ENCODE data around the gene KRTAP21-3.
"Not testable (repeated sequence)": the region's sequence is repeated elsewhere in the genome, so short reads cannot be mapped to it uniquely, and the experiment has no call there.

Gene KRTAP21-3

GRCh38 chr21:30718239-30718909 is at the start of gene KRTAP21-3:
Gene KRTAP21-3, minus strand, starts transcription at chr21:30718777. Its CDS starts 18 bp downstream, at chr21:30718759.
- no peak for DNase-seq

GRCh38 chr21:30760776-30761175 is 42.2 kb upstream of the KRTAP21-3 start:
- no peak for DNase-seq

- DNase-seq = no peak
These were observed 39.7 kb upstream of the KRTAP21-3 start for GRCh38 chr21:30758306-30758705.

GRCh38 chr21:30755328-30755727 is 36.8 kb upstream of the KRTAP21-3 start, which contains the start of gene KRTAP21-1:
Gene KRTAP21-1, minus strand, starts transcription at chr21:30755428. Its CDS starts 50 bp downstream, at chr21:30755378.
- DNase-seq = not testable (repeated sequence)

- no peak for DNase-seq
These were observed 28.6 kb upstream of the KRTAP21-3 start, which contains the start of gene KRTAP21-2 for GRCh38 chr21:30747159-30747558. Gene KRTAP21-2, minus strand, starts transcription at chr21:30747259. Its CDS starts 57 bp downstream, at chr21:30747202.

- no peak for DNase-seq
These were observed 21.9 kb upstream of the KRTAP21-3 start for GRCh38 chr21:30740462-30740861.

GRCh38 chr21:30733026-30733425 is 14.4 kb upstream of the KRTAP21-3 start:
- no peak for DNase-seq

GRCh38 chr21:30726726-30727125 is 8.1 kb upstream of the KRTAP21-3 start:
- no peak for DNase-seq

- no peak for DNase-seq
These were observed 824 bp upstream of the KRTAP21-3 start for GRCh38 chr21:30719401-30719800.

- no peak for DNase-seq
These were observed 1.5 kb downstream of the KRTAP21-3 start for GRCh38 chr21:30717105-30717504.

GRCh38 chr21:30714946-30715345 is 3.6 kb downstream of the KRTAP21-3 start:
- no peak for DNase-seq

GRCh38 chr21:30714456-30714855 is 4.1 kb downstream of the KRTAP21-3 start:
- no peak for DNase-seq

- DNase-seq = no peak
These were observed 4.8 kb downstream of the KRTAP21-3 start for GRCh38 chr21:30713766-30714165.

- no peak for DNase-seq
These were observed 8.1 kb downstream of the KRTAP21-3 start for GRCh38 chr21:30710499-30710898.

- DNase-seq = no peak
These were observed 11.2 kb downstream of the KRTAP21-3 start for GRCh38 chr21:30707409-30707808.

- no peak for DNase-seq
These were observed 22.6 kb downstream of the KRTAP21-3 start for GRCh38 chr21:30695956-30696355.

GRCh38 chr21:30689822-30690221 is 28.8 kb downstream of the KRTAP21-3 start:
- no peak for DNase-seq

- no peak for DNase-seq
These were observed 34.1 kb downstream of the KRTAP21-3 start for GRCh38 chr21:30684506-30684905.

- no peak for DNase-seq
These were observed 38.0 kb downstream of the KRTAP21-3 start for GRCh38 chr21:30680586-30680985.

GRCh38 chr21:30676737-30677136 is 41.8 kb downstream of the KRTAP21-3 start:
- DNase-seq = no peak

- no peak for DNase-seq
These were observed 44.3 kb downstream of the KRTAP21-3 start for GRCh38 chr21:30674312-30674711.

GRCh38 chr21:30672985-30673650 is 45.5 kb downstream of the KRTAP21-3 start:
- DNase-seq = no peak

GRCh38 chr21:30668776-30669175 is 49.8 kb downstream of the KRTAP21-3 start:
- no peak for DNase-seq
